ENCODE results near the gene SESN2.

SESN2 gene

DNA sequence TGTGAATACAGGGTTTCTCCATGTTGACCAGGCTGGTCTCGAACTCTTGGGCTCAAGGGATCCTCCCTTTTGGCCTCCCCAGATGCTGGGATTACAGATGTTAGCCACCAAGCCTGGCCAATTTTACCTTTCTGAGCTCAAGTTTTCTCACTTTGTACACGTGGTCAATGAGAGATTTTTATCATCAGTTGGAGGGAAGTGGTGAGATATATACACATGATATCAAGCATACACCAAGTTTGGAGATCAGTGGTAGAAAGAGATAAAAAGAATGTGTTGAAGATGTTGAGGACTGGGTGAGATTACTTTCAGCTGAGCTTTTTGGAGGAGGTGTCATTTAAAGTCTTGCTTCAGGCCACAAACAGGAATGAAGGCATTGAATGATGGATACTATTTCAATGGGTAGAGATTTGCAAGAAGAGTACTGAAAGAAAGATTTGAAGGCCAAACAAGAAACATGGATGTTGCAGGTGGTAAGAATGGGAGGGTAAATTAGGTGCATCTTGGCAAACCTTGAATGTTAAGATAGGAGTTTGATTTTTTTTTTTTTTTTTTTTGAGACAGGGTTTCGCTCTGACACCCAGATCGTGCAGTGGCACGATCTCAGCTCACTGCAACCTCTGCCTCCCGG is 3.0 kb upstream of the SESN2 start:
- no peak for DNase-seq

DNA sequence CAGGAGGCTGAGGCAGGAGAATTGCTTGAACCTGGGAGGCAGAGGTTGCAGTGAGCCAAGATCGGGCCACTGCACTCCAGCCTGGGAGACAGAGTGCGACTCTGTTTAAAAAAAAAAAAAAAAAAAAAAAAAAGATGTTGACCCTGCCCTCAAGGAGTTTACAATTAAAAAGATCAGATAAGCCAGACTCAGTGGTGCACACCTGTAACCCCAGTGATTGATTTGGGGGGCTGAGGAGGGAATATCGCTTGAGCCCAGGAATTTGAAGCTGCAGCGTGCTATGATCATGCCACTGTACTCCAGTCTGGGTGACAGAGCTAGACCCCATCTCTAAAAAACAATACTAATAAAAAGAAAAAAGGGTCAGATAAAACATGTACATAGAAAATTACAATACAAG is 1.6 kb upstream of the SESN2 start:
- DNase-seq: no peak

DNA sequence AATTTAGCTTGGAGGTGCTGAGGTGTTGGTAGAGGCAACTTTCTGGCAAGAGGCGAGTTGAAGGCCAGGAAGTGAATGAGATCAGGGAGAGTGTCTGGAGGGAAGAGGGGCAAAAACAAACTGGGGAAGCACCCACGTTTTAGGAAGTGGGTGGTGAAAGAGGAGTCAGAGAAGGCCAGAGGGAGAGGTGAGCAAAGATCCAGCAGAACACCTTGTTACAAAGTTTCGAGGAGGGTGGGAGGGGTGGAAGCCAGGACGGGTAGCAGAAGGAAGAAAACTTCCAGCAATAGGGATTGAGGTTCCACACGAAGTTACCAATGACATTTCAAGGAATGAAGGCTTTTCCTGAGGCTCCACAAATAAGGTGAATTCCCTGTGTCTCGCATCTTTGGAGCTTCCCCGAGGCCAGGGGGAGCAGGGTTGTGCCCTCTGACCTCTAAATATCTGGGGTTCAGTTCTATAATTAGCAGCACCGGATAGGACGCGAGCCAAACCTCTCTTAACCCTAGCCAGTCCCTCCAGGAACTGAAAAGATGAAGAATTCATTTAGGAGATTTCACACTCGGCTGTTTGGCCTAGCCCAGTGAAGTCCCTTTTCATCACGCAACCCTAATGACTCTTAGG is 578 bp upstream of the SESN2 start:
- DNase-seq: no peak

DNA sequence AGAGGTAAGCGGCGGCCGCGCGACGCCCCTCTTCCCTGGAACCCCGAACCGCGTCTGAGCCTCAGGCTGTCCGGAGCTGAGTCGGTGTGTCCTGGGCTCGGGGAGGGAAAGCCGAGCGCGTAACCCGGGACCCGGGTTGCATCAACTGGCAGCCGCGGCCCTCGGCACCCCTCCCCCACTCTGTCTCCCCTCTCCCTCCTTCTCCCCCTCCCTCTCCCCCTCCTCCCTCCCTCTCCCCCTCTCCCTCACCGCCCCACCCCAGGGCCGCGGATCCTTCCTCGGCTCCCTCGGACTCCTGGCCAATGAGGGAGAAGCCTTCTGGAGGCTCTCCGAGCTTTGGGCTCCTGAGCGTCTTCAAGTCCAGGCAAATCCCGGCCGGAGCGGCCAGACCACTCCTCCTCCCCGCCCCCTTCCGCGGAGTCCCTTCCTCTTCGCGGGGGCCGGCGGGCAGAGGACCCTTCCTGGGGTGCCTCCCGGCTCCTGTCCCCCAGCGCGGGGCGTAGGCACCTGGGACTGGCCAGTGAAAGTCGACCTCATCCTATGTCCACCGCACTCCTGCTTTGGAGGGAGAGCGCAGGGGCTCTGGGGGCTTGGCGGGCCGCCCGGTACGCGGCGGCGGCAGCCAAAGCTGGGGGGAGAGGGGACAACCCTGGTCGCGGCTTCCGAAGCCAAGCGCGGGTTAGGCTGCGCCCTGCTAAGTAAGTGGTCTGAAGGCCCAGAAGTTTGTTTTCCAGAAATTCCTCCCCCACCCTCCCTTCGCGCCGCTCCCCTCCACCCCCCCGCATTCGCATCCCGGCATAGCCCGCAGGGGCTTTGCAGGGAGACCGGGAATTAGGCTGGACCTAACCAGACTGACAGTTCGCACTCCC is 850 bp downstream of the SESN2 start:
- DNase-seq: peak; percentile 55

DNA sequence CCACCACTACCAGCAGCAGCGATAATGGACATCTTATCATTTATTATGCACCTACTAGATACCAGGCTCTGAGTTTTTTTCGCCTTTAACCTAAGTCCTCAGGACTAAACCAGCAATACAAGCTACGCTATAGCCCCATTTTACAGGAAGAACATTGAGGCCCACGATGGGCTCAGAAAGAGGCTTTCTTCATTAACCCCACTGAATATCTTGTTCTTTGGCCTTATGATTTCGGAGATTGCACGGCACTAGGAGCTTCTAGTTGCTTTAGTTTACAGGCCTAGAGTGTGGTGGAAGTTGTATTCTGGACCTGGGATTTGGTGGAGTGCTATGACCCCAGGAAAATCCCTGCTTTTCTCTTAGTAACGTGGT is 1.5 kb downstream of the SESN2 start:
- DNase-seq: no peak

DNA sequence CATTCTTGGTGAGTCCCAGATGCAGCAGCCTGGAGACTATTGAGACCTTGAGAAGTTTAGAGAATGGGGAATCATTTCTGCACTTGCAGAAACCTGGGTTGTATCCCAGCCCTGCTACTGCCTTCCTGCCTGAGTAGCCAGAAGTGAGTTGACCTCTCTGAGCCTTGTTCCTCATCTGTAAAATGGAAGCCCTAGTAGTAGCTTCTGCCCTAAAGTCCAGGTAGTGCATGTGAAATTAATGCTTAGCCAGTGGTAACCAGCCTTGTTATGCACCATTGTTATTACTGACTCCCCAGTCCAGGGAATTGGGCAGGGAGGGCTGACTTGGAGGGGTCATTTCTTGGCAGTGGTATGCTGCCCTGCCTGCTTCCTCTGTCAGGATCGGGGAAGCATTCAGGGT is 5.6 kb downstream of the SESN2 start:
- no peak for DNase-seq

DNA sequence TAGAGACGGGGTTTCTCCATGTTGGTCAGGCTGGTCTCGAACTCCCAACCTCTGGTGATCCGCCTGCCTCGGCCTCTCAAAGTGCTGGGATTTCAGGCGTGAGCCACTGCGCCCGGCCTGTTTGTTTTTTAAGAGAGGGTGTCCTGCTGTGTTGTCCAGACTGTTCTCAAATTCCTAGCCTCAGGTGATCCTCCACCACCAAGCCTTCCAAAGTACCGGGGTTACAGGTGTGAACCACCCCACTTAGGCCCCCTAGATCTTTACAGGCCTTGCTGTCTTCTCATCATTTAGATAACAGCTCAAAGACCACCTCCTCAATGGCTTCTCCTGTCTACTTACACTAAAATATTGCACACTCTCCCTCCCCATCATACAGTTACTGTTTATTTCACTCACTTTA is 6.3 kb downstream of the SESN2 start:
- no peak for DNase-seq

DNA sequence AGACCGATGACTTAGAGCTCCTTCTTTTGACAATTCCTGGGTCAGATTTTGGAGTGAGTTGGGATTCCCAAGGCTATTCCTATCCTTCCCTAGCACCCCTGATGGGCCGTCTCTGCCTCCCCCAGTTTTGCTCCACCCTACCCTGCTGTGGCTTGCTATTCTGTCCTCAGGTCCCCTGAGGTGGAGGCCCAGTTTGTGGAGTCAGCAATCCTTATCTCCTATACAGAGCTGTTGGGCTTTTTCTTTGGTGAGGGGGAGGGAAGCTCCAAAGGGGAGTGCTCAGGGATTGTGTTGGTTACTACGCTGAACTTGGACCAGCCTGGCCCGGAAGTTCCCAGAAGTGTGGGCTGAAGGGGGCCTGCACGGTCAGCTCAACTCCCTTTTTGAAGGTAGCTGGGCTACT is 7.6 kb downstream of the SESN2 start:
- DNase-seq: no peak

DNA sequence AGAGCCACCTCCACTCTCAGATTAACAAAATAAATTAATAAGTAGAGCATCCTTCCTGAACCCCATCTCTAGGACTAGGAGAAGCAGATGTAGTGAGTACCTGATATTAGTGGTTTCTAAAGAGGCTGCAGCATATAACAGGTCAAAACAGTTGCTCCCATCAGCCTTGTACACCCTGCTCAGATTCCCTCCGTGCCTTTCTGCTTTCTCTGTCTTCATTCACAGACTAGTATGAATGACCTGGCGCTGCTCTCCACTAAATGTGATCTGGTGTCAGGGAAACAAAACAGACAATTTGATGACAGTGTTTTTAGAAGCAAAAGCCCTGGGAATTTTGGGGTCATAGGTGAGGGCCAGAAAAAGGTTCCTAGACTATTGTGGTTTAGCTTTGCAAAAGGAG is 8.3 kb downstream of the SESN2 start:
- DNase-seq: no peak

DNA sequence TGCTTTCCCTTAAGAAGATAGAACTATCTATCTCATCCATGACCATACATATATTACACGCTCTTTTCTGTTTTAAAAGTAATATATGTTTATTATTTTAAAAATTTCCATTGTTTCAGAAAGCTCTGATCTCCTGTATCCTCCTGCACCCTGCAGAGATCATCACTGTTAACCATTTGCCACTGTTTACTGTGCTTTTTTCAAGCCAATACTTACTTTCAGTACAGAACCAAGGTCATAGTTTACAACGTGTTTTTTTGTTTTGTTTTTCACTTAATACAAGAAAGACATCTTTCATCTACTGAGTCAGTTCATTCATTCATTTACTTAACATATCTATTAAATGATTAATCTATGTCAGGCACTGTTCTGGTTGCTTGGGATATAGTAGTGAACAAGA is 10.2 kb downstream of the SESN2 start:
- no peak for DNase-seq

DNA sequence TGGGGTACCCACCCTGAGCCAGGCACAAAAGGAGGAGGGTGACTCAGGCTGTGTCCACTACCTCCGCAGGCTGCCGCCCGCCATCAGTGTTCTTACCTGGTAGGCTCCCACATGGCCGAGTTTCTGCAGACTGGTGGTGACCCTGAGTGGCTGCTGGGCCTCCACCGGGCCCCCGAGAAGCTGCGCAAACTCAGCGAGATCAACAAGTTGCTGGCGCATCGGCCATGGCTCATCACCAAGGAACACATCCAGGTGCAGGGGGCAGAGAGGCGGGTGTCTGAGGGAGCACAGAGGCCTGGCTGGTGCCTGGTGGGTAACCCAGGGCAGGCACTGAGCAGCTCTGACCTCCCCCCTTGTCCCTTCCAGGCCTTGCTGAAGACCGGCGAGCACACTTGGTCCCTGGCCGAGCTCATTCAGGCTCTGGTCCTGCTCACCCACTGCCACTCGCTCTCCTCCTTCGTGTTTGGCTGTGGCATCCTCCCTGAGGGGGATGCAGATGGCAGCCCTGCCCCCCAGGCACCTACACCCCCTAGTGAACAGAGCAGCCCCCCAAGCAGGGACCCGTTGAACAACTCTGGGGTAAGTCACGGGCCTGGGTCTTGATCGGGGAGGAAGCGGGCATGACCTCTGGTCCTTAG is 13.0 kb downstream of the SESN2 start:
- DNase-seq: no peak

DNA sequence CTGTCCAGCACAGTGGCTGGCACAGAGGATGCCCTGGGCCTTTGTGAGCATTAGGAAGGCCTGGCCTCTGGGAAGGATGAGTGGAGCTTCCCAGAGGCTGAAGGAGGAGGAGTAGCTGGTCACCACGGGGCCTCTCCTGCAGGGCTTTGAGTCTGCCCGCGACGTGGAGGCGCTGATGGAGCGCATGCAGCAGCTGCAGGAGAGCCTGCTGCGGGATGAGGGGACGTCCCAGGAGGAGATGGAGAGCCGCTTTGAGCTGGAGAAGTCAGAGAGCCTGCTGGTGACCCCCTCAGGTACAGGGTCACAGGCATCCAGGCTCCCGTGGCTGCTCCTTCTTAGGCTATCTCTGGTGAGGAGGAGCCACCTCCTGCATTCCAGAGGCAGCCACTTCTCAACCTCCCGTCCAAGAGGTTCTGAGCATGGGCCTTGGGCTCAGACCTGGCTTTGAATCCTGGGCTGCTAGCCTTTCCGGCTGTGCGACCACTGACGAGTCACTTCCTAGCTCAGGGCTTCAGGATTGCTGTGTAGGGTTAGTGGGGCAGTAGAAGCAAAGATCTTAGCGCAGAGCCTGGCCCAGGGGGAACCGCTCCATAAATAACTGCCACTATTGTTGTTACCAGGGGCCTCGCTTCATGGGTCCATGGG is 14.0 kb downstream of the SESN2 start:
- no peak for DNase-seq

DNA sequence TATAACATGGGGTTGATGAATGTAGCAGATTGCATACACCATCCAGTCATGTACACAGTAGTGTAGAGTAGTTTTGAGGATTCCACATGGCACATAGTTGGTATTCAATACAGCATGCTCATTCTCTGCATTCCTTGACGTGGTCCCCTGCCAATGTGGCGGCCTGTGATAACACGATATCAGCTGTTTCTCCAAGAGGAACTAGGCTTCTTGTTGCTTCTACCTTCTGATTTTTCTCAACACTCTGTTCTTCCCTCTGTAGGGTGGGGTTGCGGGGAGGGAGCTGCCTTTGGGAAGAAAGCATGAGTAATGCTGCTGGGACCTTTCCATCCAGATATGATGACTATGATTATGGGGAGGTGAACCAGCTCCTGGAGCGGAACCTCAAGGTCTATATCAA is 19.4 kb downstream of the SESN2 start:
- no peak for DNase-seq

DNA sequence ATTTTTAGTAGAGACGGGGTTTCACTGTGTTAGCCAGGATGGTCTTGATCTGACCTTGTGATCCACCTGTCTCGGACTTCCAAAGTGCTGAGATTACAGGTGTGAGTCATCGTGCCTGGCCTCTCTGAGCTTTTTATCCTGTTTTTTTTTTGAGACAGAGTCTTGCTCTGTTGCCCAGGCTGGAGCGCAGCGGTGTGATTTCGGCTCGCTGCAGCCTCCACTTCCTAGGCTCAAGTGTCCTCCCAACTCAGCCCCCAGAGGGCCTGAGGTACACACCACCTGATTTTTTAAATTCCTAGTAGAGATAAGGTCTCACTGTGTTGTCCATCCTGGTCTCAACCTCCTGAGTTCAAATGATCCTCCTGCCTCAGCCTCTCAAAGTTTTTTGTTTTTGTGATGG is 20.4 kb downstream of the SESN2 start:
- DNase-seq: no peak

DNA sequence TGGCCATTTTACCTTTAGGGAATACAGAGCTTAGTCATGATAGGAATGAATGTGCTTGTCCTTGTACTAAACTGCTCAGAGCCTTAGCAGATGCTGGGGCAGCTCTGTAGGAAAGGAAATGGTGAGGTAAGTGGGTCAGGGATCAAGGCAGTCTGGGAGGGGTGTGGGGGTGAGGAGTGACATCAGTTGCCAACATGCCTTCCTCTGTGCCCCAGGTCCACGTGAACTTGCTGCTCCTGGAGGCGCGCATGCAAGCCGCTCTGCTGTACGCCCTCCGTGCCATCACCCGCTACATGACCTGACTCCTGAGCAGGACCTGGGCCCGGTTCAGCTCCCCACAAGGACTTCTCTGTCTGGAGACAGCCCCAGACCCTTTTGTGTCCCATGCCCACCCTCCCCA is 21.2 kb downstream of the SESN2 start:
- no peak for DNase-seq

DNA sequence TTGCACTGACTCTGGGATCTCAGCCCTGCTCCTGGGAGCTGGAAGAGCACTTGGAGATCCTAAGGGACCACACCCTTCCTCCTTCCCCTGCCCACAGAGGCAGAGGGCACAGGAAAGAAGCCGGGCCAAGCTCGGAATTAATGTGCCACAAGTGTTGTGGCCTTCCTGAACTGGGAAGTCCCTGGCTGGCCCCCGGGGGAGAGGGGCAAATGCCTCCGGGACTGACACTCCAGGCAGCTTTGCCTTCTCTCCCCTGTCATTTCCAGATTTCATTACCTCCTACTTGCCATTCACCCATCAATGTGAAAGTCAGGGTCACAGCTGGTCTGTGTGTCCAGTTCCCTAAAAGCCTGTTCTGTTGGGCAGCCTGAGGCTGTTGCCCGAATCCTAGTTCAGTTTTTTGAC is 21.7 kb downstream of the SESN2 start:
- no peak for DNase-seq

DNA sequence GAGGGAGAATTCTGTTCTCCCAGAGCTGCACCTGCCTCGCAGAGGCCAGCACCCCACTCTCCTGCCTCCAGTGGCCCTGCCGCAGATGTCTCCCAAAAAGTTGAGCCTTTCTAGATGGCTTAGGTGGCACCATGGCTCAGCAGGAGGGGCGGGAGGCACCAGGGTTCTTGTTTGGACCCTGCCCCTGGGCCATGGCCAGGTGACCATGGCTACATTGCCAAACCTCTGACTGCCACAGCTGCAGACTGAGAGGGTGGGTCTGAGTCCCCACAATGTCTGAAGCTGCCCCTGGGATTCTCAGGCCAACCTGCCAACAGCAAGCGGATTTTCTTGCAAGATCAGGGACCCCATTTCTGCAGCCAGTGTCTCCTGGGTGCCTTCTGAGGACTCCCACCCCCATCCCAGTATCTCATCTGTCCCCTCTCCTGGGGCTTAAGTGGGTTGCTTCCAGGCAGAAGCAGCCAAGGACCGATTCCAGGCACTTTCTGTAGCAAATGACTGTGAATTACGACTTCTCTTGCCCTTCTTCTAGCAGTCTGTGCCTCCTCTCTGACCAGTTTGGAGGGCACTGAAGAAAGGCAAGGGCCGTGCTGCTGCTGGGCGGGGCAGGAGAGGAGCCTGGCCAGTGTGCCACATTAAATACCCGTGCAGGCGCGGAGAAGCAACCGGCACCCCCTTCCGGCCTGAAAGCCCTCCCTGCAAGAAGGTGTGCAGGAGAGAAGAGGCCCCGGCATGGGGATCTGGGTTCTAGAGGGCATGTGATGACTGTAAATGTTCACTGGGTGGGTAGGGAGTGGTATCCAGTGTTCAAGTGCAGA is 22.5 kb downstream of the SESN2 start:
- DNase-seq: no peak

DNA sequence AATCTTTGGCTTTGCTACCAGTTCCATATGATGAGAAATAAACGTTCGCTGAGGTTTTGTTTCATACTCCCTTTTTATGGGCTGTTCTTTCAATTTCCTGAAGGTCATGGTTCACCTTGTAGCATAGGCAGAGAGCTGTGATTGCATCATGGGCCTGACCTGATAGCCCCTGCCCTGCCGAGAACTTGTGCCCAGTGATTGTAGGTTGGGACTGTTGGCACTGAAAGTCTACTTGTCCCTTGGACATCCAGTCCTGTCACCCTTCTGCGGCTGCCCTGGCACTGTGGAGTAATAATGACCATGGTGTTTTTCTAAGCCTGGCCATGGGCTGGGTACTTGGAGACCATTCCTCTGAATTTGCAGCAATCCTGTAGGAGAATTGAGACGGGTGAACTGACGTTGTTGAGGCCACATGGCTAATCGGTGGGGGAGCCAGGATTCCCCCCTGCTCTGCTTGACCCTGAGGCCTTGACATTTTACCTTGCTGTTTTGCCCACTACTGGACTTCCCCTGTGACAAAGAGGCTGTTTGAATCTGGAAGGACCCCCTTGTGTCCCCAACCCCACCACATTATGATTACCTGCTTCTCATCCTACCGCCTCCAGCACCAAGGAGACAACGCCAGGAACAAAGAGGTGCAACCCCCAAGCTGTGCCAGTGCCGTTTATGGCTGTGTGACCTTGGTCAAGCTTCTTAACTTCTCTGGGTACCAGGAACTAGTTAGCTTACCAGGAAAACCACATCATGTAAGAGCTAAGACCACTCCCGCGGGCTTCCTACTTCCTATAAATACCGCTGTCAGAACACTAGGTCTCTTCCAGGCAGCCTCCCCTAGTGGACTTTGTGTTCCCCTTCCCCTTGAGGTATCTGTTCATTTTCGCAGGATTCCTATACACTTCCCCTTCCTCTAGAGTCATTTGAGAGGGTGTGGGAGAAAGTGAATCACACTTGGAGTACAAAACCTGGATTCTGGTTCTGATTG is 23.4 kb downstream of the SESN2 start:
- DNase-seq: no peak

DNA sequence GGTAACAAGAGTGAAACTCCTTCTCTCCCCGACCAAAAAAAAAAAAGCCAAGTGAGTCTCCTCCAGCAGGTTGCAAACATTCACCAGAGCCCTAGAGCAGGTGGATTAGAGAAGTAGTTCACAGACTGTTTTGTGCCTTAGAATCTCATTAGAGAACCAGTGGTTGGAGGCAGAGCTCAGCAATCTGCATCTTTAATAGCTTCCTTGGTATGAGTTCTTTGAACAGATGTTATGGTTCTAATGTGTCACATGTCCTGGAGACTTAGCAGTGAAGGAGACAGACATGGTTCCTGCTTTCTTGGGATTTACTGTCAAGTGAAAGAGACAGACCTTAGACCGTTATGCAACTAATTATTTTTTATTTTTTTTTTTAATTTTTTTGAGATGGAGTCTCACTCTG is 26.8 kb downstream of the SESN2 start:
- DNase-seq: no peak

DNA sequence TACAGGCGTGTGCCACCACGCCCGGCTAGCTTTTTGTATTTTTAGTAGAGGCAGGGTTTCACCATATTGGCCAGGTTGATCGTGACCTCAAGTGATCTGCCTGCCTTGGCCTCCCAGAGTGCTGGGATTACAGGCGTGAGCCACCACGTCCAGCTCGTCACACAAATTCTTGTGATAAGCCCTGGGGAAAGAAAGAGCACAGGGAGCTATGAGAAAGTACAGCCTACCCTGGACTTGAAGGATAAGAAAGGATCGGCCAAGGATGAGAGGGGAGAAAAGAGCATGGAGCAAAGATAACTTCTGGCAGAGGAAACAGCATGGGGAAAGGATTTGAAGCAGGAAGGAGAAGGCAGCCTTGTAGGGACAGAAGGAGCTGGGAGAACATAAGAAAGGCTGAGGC is 29.2 kb downstream of the SESN2 start:
- no peak for DNase-seq

DNA sequence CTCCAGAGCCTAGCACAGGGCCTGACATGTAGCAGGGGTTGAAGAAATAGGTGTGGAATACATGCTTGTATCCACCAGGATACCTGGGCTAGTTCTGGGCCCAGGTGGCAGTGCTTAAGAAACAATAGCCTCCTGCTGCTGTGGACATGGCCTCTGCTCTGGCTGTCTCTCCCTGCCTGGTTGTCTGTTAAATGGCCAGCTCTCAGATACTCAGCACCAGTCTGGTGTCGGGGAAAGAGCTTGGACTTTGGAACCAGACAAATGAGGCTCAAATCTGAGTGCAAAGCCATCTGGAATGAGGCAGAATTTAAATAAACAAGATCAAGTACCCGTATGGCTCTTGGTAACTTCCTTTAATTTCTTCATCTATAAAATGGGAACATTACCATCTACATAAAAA is 31.5 kb downstream of the SESN2 start:
- no peak for DNase-seq

Measured in stimulated activated CD8-positive, alpha-beta memory T cell treated with anti-CD3 and anti-CD28 coated beads, Interleukin-4, amount 100 ng/mL, for 48 hours (primary cell).